ENCODE results near the gene MEP1A.
"Not testable (repeated sequence)": the region's sequence is repeated elsewhere in the genome, so short reads cannot be mapped to it uniquely, and the experiment has no call there.

MEP1A gene

DNA sequence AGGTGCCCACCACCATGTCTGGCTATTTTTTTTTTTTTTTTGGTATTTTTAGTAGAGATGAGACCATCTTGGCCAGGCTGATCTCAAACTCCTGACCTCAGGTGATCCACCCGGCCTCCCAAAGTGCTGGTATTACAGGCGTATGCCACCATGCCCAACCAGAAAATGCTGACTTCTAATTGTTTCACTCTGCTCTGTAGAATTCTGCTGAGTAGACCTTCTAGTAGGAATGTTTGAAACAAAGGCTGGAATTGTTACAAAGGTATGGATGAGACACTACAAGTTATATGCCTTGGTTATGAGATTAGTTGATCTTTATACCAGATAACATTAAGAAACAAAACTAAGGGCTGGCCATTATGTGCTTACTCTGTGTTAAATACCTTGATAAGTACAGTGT, 44.8 kb downstream of the MEP1A start:
- DNase-seq, result no peak

DNA sequence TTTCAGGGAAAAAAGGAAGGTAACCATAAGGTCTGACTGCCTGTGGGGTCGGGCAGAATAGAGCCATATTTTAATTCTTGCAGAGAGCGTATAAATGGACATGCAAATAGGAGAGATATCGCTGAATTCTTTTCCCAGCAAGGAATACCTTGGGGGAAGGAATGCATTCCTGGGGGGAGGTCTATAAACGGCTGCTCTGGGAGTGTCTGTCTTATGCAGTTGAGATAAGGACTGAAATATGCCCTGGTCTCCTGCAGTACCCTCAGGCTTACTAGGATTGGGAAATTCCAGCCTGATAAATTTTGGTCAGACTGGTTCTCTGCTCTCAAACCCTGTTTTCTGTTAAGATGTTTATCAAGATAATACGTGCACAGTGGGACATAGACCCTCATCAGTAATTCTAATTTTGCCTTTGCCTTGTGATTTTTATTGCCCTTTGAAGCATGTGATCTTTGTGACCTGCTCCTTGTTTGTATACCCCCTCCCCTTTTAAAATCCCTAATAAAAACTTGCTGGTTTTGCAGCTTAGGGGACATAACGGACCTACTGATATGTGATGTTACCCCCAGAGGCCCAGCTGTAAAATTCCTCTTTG, 49.2 kb downstream of the MEP1A start:
- not testable (repeated sequence) for DNase-seq

DNA sequence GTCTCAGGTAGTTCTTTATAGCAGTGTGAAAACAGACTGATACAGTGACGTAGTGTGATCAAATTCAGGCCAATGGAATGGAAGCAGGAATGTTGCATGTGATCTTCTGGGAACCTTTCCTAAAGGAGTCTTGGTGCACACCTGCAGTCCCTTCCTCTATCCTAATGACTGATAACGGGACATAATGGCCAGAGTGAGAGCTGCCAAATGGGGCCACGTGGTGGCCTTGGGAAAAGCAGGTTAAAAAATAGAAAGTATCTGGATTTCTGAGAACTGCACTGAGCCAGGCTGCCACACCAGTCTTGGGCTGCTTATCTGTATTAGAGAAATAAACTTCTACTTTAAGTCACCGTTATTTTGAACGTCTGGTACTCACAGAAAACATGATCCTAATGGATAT, 51.9 kb downstream of the MEP1A start:
- no peak for DNase-seq

DNA sequence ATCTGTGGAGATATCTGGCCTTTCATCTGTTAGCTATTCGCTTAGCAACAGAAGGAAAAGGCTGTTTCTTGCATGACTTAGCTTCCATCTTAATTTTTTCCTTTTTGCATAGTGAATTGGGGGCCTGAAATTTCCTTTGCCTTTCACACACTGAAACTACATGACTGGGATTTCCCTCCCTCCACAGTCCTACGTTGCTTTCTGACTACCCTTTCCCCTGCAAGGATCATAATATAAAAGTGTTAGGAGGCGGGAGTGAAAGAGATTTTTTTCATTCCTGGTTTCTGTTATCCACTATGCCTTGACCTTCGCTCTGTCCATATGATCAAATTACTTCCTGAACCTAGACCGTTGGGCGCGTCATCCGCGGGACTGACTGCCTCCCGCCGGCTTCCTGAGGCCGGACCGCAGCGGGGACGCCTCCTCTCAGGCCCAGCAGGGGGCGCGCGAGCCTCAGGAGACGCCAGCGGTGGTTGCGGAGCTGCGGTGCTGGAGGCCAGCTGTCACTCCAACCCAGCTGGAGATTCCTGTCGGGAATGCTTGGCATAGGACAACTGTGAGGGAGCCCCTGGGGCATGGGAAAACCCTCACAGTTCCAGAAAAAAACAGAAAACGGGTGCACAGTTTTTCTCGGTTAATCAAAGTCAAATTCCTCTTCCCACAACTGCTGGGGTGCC, 55.6 kb downstream of the MEP1A start:
- peak; percentile 66 for DNase-seq

DNA sequence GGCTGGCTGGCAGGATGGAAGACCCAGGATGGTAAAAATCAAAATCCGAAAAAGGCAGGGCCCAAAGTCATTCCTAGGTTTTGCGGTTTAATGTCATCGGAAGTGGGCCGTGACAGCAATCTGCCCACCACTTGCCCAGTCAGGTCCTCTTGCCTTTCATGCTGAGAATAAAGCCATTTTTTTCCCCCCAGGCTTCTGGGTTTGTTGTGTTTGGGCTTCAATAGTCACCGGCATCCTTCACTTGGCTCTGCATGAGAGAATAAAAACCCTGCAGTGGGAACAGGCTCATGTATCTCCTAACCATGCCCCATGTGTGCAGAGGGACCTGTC, 56.1 kb downstream of the MEP1A start:
- DNase-seq, result no peak

DNA sequence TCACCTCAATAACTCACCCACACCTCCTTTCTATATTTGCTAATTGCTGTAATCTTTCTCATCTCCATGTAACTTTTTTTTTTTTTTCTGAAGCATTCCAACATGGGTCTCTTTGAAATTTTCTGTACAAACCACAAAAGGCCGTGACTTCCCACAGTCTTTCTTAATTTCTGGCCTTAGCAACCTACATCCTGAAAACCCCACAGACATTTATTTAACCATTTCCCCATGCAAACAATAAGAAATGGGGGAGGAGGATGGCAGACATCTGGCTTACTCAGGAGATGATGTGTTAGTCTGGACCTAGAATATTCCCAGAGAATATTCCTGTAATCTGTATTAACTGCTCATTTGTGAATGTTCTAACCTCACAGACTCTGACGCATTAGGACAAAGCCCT, 57.6 kb downstream of the MEP1A start:
- DNase-seq, result no peak

DNA sequence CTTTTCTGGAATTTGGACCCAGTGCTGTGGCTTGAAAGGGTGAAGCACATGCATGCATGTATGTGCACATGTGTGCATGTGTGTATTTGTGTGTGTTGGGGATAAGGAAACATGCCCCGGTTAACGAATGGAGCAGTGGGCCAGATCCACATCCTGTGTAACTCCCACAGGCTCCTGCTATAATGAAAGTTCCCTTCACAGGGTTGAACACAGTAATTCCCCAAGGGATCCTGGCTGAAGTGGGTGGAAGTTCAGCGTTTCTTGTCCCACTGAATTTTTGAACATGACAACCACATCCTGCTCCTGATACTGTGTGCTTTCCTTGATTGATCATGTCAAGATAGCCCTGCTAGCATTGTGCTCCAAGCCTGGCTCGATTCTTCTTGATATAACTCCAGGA, 58.4 kb downstream of the MEP1A start:
- not testable (repeated sequence) for DNase-seq

DNA sequence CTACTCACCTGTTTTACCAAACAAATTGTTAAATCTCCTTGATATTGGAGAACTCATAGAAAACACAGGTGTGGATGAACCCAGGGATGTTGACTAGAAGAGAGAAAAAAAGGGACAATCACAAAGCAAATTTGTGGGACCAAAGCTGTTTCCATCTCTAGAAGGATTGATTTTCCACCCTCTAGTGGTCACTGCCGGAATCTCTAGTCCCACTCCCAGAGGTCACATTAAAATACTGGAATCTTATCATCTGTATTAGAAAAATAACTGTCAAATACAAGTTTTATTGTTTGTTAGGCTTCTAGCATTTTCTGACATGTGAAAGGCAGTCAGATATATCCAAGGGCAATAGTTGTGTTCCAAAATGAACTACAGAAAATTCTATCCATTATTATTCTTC, 62.8 kb downstream of the MEP1A start:
- DNase-seq, result not testable (repeated sequence)

DNA sequence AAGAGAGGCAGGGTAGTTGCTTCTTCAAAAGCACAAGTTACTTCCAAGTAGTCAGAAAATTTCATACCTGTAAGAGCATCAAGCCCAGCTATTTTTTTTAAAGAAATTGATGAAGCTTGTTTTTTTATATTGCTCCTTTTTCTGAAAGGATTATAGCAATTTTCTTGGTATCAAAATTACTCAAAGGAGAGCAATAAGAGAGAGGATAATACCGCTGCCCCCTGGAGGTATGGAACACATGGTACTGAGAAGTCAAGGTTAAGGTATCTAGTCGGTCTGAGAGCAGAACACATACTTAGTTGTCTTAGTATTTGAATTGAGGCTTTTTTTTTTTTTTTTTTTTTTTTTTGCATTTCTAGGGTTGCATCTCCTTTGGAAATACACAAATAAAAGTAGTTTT, 69.2 kb downstream of the MEP1A start:
- no peak for DNase-seq

DNA sequence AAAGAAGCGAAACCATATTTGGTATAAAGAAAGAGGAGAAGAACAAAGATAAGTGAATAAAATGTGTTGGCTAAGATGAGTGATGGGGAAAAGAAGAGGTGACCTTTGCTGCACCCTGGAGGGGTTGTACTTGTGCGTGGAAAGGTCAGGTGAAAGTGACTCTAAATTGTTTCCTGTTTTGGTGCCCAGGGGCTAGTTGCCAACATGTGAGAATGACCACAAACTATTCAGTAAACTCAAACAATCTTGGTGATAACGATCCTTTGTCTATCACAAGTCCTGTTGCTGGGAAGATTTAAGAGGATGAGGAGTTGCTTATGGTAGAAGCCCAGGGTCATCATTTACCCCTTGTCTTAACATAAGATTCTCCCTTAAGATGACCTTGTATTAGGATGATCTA, 70.6 kb downstream of the MEP1A start:
- no peak for DNase-seq

DNA sequence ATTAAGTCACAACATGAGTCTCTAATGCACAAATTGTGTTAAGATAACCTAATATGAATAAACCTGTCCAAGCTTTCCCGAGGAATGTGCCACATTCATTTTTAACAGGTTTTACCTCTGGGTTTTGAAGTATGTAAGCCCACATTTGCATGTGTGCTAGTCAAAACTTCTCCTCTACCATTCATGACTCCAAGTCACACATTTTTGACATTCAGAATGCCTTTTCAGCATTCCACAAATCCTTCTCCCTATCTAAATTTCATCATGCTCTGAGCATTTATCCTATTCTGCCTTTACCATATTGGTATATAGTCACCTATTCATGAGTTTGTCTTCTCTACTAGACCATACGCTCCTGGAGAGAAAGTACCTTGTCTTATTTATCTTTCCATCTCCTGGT, 72.0 kb downstream of the MEP1A start:
- no peak for DNase-seq

DNA sequence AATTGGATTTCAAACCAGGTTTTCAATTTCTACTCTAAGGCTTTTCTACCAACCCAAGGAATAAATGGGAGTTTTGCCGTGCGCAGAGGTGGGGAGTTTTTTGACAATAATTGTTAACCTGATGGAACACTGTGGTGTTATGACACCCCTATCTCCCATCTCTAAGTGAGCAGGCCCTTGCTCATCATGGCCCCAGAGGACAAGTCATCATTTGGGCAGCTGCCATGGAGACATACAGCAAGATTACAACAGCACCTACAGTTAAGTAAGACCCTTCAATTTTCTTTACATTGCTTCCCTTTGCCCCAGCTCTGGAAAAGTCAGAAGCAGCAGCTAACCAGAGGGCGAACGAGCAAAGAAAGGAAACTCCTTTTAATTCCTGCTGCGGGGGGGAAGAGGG, 74.2 kb downstream of the MEP1A start:
- no peak for DNase-seq

DNA sequence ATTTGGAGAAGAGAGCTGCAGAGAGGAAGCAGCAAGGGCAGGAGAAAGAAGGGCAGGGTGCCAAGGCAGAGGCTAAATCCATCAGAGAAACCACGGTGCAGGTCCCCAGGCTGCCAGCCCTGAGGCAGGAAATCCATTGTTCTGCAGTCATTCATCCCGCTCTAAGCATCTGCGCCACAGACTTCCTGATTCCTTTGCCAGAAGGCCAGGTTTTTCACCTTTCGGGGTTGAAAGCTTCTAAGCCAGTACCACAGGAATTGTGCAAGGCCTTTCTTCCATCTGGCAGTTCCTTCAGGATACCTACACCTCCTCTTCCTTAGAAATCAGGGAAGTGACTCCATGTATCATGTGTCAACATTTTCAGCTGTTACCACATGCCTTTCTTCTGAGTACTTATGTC, 82.9 kb downstream of the MEP1A start:
- no peak for DNase-seq

DNA sequence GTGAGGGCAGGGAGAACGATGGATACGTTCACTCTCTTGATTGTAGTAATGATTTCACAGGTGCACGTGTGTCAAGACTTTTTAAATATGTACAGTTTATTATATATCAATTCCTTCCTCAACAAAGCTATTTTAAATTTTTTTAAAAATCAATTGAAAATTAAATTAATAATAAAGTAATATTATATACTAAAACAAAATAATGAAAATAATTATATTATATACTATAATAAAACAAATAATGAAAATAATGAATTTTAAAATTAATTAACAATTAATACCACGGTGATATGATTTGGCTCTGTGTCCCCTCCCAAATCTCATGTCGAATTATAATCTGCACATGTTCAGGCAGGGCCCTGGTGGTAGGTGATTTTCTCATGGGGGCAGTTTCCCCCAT, 85.8 kb downstream of the MEP1A start:
- no peak for DNase-seq

DNA sequence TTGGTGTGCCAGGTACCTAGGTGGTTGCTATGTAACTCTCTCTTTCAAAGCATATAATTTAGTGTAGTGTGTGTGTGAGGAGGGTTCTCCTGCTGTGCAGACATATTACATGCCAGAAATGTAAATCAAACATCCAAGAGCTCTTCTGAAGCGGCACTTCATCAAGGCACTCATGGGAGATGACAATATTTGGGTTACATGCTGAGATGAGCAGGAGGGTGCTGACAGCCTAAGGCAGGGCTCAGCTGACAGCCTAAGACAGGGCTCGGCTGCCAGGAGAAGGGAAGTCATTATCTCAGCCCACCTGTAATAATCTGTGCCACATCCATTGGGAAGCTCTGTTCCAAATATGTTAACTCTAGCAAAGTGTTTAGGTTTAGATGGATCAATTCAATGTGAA, 89.5 kb downstream of the MEP1A start:
- no peak for DNase-seq

DNA sequence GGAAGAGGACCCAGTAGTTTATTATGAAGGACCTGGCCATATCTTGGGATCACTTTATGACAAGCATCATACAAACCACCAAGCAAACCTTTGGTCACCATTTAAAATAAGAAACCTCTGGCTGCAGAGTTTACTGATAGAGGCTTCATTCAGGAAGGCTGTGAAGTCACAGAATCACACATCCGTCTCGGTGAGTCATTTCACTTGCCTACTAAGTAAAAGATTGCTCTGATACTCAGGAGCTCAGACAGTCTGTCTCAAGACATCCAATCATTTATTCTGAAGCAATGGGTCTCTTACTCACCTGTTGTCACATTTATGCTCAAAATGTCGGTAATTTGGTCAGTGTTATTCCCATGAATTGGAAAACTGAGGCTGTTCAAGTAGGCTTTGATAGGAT, 94.8 kb downstream of the MEP1A start:
- DNase-seq, result no peak

DNA sequence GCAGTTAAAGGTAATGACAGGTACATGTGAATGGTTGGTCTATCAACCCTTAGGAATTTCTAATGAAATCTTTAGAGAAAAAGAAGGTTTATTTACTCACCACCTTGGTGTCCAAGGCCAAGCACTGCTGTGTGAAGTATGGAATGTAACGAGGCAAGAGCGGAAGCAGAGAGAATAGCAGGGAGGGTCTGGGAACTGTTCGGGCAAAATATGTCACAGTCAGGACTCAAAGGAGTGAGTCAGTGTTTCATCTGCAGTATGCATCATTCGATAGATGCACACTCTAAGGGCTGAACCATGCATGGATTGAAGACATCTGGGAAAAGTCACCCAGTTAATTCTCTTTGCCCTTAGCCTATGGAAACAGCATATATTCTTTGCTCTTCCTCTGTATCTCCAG, 95.4 kb downstream of the MEP1A start:
- DNase-seq, result no peak

All from NCI-H1048 (cell line).